Thyroid gland (tissue), 4 donors: Measurements from ENCODE around the gene ANO2.

ENCODE experiments used
- POLR2A ChIP-seq, 2 donors: fragments of 450-650 bp; IDR thresholded peaks; one replicate each; pipeline ENCODE4 v1.6.1; 2017; ENCODE audit warnings: antibody characterized with exemption in 2 of 2, mild to moderate bottlenecking in 2 of 2, moderate library complexity in 1 of 2
- TF ChIP-seq, protein P1 (sequence below), 6 experiments: fragments of 200-600 bp in 3 of 6; fragments of 450-650 bp in 3 of 6; sonication (generic) in 3 of 6; IDR thresholded peaks; one replicate each; pipeline ENCODE4 v1.5.1; 2016 to 2019; ENCODE audit warnings: antibody characterized with exemption in 6 of 6, mild to moderate bottlenecking in 2 of 6, inconsistent platforms in 1 of 6, moderate library complexity in 1 of 6

- TF ChIP-seq, protein P1, sequence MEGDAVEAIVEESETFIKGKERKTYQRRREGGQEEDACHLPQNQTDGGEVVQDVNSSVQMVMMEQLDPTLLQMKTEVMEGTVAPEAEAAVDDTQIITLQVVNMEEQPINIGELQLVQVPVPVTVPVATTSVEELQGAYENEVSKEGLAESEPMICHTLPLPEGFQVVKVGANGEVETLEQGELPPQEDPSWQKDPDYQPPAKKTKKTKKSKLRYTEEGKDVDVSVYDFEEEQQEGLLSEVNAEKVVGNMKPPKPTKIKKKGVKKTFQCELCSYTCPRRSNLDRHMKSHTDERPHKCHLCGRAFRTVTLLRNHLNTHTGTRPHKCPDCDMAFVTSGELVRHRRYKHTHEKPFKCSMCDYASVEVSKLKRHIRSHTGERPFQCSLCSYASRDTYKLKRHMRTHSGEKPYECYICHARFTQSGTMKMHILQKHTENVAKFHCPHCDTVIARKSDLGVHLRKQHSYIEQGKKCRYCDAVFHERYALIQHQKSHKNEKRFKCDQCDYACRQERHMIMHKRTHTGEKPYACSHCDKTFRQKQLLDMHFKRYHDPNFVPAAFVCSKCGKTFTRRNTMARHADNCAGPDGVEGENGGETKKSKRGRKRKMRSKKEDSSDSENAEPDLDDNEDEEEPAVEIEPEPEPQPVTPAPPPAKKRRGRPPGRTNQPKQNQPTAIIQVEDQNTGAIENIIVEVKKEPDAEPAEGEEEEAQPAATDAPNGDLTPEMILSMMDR (IDR thresholded peaks at IDR 0.05) = no peak
- no peak for TF ChIP-seq POLR2A (IDR thresholded peaks at IDR 0.05)
These were observed 62.4 kb downstream of the ANO2 start for GRCh38 chr12:5882511-5883190.
